ENCODE results near the gene SLC7A4.

The SLC7A4 gene

GRCh38 chr22:21055880-21056319, 23.5 kb upstream of the SLC7A4 start:
- Histone ChIP-seq H3K9me3 (replicated peaks; ENCODE audit: insufficient read depth, low read length) (no peaks in the 10 kb centered on the region), H3K27ac (ENCODE audit: low read length) (no peak overlapping the region), H3K9me2 (replicated peaks; ENCODE audit: insufficient read depth, low read length) (no peaks in the 10 kb centered on the region), H2AFZ (ENCODE audit: low read length) (no peak overlapping the region), H3K9ac (ENCODE audit: low read length) (no peak overlapping the region), H3K27me3 (replicated peaks; ENCODE audit: insufficient read depth, low read length) (peaks cover 7% of the 10 kb centered on the region), H3K79me2 (ENCODE audit: low read length) (no peaks in the 10 kb centered on the region), H4K20me1 (ENCODE audit: insufficient read depth, low read length) (no peaks in the 10 kb centered on the region), H3F3A (ENCODE audit: insufficient read depth, low read length) (no peaks in the 10 kb centered on the region), H3K4me1 (ENCODE audit: low read length) (no peaks in the 10 kb centered on the region), H3K4me2 (ENCODE audit: low read depth, low read length) (no peak overlapping the region), H3K36me3 (replicated peaks; ENCODE audit: insufficient read depth, low read length) (no peaks in the 10 kb centered on the region), H3K4me3 (ENCODE audit: low read length) (no peak overlapping the region)
- no peak for DNase-seq
- TF ChIP-seq CTCF (IDR thresholded peaks at IDR 0.05; ENCODE audit: low read length), result no peak
- TF ChIP-seq EZH2 (optimal IDR thresholded peaks at IDR 0.05; ENCODE audit: low read depth, low read length), result no peak
- no peak for TF ChIP-seq EZH2phosphoT487 (IDR thresholded peaks at IDR 0.05; ENCODE audit: low read length)

- H3K4me1 ChIP-seq (ENCODE audit: low read length), result no peaks in the 10 kb centered on the region
- no peak for TF ChIP-seq CTCF (IDR thresholded peaks at IDR 0.05; ENCODE audit: low read length)
- no peak for TF ChIP-seq EZH2phosphoT487 (IDR thresholded peaks at IDR 0.05; ENCODE audit: low read length)
- TF ChIP-seq EZH2 (optimal IDR thresholded peaks at IDR 0.05; ENCODE audit: low read depth, low read length), result no peak
Observed at GRCh38 chr22:21055564-21055834, 23.1 kb upstream of the SLC7A4 start.

GRCh38 chr22:21054714-21055563, 22.6 kb upstream of the SLC7A4 start:
- no peaks in the 10 kb centered on the region for H3K79me2 ChIP-seq (ENCODE audit: low read length)

More at GRCh38 chr22:21055564-21055834, 23.1 kb upstream of the SLC7A4 start:
- no peaks in the 10 kb centered on the region for H3K9me3 ChIP-seq (replicated peaks; ENCODE audit: insufficient read depth, low read length)
- H3K36me3 ChIP-seq (replicated peaks; ENCODE audit: insufficient read depth, low read length), result no peaks in the 10 kb centered on the region
- no peaks in the 10 kb centered on the region for H4K20me1 ChIP-seq (ENCODE audit: insufficient read depth, low read length)
- H3K9ac ChIP-seq (ENCODE audit: low read length), result no peak overlapping the region
- H3K27ac ChIP-seq (ENCODE audit: low read length), result no peak overlapping the region
- H3K27me3 ChIP-seq (replicated peaks; ENCODE audit: insufficient read depth, low read length), result peaks cover 7% of the 10 kb centered on the region
- H3K9me2 ChIP-seq (replicated peaks; ENCODE audit: insufficient read depth, low read length), result no peaks in the 10 kb centered on the region
- no peak for DNase-seq
- H3K79me2 ChIP-seq (ENCODE audit: low read length), result no peaks in the 10 kb centered on the region
- H3K4me2 ChIP-seq (ENCODE audit: low read depth, low read length), result no peak overlapping the region
- no peak overlapping the region for H2AFZ ChIP-seq (ENCODE audit: low read length)
- H3F3A ChIP-seq (ENCODE audit: insufficient read depth, low read length), result no peaks in the 10 kb centered on the region
- H3K4me3 ChIP-seq (ENCODE audit: low read length), result no peak overlapping the region

More at GRCh38 chr22:21054714-21055563, 22.6 kb upstream of the SLC7A4 start:
- H2AFZ ChIP-seq (ENCODE audit: low read length), result no peak overlapping the region
- H3K9ac ChIP-seq (ENCODE audit: low read length), result no peak overlapping the region
- no peak overlapping the region for H3K4me3 ChIP-seq (ENCODE audit: low read length)
- no peaks in the 10 kb centered on the region for H3K36me3 ChIP-seq (replicated peaks; ENCODE audit: insufficient read depth, low read length)
- H3K27ac ChIP-seq (ENCODE audit: low read length), result no peak overlapping the region
- no peaks in the 10 kb centered on the region for H3K9me3 ChIP-seq (replicated peaks; ENCODE audit: insufficient read depth, low read length)
- no peaks in the 10 kb centered on the region for H4K20me1 ChIP-seq (ENCODE audit: insufficient read depth, low read length)
- DNase-seq, result no peak
- no peaks in the 10 kb centered on the region for H3K9me2 ChIP-seq (replicated peaks; ENCODE audit: insufficient read depth, low read length)
- no peak for TF ChIP-seq EZH2 (optimal IDR thresholded peaks at IDR 0.05; ENCODE audit: low read depth, low read length)
- no peak for TF ChIP-seq CTCF (IDR thresholded peaks at IDR 0.05; ENCODE audit: low read length)
- no peaks in the 10 kb centered on the region for H3F3A ChIP-seq (ENCODE audit: insufficient read depth, low read length)
- no peak overlapping the region for H3K4me2 ChIP-seq (ENCODE audit: low read depth, low read length)
- H3K27me3 ChIP-seq (replicated peaks; ENCODE audit: insufficient read depth, low read length), result peaks cover 7% of the 10 kb centered on the region
- H3K4me1 ChIP-seq (ENCODE audit: low read length), result no peaks in the 10 kb centered on the region

Measured in MM.1S (cell line).